ENCODE measurements around the gene INVS.

Gene INVS

DNA sequence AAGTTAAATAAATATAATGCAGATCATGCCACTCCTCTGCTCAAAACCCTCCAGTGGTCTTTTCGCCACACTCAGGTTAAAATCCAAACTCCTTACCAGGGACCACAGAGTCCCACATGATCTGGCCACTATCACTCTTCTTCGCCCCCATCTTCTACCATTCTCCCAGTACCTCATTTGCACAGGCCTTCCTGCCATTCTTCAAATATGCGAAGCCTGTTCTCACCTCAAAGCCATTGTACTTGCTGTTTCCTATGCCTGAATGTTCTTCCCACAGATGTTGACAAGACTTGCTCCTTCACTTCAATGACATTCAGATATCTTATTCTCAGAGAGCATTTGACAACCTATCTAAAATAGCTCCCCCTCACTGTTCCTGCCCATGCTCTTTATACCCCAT lies 242.8 kb downstream of the INVS start:
- DNase-seq, result no peak

DNA sequence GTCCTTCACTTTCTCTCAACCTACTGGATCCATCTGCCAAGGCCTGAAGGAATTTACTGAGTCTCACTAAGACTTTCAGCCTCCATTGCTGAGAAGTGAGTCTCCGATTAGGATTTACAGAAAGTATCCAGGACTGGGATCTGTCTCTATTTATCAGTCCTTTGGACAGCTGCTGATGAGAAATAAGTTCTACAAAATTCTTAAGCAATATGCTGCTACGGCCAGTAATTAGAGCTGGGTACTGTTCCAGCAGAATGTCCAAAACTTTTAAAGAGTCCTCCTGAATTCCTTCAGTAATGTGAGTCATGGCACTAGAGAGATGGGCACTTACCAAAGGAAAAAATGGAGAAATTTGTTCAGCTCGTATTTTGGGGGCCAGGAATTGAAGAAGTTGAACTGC lies 247.8 kb downstream of the INVS start:
- DNase-seq, result no peak

DNA sequence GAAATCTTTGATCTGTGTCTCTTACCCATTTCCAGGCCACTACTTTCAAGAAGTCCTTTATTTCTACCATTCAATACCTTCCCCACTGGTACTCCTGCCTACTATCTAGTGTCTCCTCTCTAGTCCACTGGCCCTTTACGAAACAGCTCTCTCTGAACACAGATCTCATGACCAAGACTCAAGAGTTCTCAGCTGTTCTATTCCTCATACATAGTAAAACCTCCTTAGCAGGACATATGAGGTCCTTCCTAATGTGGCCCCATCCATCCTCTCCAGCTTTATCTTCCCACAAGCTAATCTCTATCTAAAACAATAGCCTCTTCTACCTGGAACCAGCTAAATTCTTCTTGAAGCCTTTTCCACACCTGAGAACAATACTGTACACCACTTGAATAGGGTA lies 251.1 kb downstream of the INVS start:
- DNase-seq, result no peak
